GM18499 (cell line): ENCODE data around the gene MRAP.
"Not testable (repeated sequence)": the region's sequence is repeated elsewhere in the genome, so short reads cannot be mapped to it uniquely, and the experiment has no call there.

Source experiments
- ATAC-seq: cut with Tn5 transposase; IDR thresholded peaks from one replicate; pipeline ENCODE4 v1.9.1; 2021; ENCODE audit warnings: moderate number of reproducible peaks; ENCODE audit not compliant: insufficient read depth, unreplicated experiment

The MRAP gene

GRCh38 chr21:32298148-32298559, 501 bp upstream of the MRAP start:
- no peak for ATAC-seq

DNA sequence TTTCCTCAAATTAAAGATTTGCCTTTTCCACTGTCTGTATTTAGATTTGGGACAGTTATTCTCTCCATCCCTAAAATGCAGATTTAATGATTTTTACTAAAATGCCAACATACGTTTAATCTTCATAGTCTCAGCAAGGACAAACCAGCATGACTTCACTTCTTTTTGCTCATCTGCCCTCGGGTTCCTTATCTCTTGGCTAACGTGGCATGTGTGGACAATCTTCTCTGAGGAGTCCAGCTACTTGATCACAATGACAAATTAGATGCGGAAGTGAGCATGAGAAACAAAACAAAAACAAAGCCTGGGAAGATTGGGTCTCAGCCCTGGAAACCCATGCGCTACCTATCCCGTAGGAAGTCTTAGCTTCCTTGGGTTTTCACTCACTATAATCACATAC, 1.0 kb downstream of the MRAP start:
- ATAC-seq = no peak

DNA sequence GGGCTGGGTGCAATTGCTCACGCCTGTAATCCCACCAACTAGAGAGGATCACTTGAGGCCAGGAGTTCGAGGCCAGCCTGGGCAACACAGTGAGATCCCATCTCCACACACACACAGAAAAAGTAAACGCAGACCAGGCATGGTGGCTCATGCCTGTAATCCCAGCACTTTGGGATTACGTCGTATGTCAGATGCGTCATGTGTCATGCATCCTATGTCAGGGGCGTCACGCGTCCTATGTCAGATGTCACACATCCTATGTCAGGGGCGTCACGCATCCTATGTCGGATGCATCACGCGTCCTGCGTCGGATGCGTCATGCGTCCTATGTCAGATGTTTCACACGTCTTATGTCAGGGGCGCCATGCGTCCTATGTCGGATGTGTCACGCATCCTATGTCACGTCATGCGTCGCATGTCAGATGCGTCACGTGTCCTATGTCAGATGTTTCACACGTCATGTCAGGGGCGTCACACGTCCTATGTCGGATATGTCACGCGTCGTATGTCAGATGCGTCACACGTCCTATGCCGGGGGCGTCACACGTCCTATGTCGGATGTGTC, 1.5 kb downstream of the MRAP start:
- no peak for ATAC-seq

DNA sequence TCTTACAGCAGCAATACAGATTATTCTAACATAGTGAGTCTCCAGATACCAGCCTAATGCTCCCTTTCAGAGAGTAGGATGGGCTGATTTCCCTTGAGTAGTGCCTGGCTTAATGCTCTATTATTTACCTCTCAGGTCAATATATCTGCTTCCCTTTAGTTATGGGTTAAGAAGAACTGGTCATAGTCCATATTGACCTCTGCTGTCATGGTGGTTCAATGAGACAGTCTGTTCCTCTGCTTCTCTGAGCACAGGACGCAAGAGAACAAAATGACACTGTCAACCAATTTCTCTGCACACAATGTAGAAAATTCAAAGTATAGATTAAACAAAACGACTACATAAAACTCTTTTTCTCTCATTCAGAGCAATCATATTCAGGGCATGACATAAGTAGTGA, 2.9 kb downstream of the MRAP start:
- ATAC-seq = no peak

DNA sequence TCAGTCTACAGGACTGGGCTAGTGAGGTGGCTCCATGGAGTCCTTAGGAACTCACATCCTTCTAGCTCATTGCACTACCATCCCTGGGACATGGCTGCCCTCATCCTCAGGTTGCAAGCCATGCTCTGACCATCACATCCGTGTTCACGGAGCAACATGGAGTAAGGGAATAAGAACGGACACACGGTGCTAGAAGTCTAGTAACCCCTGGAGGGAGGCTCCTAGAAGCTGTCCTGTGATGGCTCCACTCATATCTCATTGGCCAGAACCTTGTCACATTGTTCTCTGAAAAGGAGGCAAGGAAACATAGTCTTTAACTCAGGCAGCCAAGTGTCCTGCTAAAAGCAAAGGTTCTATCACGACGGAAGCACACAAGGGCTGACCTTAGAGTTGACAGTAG, 3.9 kb downstream of the MRAP start:
- ATAC-seq = no peak

DNA sequence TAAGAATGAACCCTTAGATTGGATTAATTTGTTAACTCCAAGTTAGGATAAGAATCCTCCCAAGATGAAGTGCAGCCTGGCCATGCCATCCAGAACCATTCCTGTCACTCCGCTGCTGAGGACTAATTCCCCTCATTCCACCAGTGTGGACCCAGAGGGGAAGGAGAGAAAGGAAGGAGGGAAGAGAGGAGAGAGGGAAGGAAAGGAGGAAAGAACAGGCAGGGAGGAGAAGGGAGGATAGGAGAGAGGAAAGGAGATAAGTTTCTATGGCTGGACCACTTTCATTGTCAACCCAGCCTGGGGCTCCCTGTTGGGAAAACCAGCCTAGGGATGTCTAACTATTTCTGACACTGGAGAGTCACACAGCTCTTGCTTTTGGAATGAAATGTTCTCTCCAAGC, 4.7 kb downstream of the MRAP start:
- ATAC-seq = no peak

GRCh38 chr21:32304998-32305397, 6.3 kb downstream of the MRAP start:
- no peak for ATAC-seq

GRCh38 chr21:32306021-32306780, 7.5 kb downstream of the MRAP start:
- ATAC-seq = no peak

- ATAC-seq = no peak
Observed at GRCh38 chr21:32307706-32308105, 9.1 kb downstream of the MRAP start.

DNA sequence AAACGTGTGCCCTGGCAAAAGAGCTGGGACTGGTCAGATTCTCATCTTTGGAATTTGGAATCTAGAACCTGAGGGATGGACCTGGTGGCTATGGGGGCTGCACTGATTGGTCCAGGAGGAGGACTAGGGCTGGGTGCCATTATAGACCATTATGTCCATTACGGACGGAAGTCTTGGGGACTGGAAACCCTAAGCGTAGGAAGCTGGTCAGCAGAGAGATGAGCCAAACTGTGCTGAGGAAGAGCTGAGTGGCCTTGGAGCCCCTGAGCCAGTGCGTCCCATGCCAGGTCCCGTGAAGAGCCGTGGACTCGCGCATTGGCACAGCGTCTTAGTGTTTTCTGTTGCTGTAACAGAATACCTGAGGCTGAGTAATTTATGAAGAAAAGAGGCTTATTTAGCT, 10.0 kb downstream of the MRAP start:
- no peak for ATAC-seq

DNA sequence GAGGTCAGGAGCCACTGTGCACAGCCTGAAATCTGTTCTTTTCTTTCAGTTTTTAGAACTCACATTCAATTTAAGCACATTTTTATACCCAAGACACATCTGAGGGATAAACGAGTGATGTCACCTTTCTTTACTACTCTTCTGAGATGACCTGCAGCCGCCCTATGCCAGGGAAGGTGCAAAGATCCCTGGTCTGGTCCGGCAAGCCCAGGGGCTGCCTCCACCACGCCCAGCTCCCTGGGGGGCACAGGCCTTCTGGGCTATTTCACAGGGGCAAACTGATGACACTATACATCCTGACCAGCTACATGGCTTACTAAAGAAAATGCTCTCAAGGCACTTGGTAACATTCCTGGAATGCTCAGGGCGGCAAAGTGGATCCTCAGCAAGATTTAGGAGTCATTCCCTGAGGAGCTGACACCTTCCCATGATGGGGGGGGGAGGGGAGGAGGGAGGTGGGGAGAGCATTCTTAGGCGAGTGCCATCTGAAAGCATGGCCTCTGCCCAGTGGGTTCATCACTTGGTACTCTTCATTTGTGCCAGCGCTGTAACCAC, 11.3 kb downstream of the MRAP start:
- no peak for ATAC-seq

- ATAC-seq = not testable (repeated sequence)
Observed at GRCh38 chr21:32310976-32311375, 12.3 kb downstream of the MRAP start.

- ATAC-seq = no peak
Observed at GRCh38 chr21:32311621-32312020, 13.0 kb downstream of the MRAP start.

GRCh38 chr21:32312326-32312725, 13.7 kb downstream of the MRAP start:
- ATAC-seq = no peak

GRCh38 chr21:32312976-32313375, 14.3 kb downstream of the MRAP start:
- ATAC-seq = no peak

DNA sequence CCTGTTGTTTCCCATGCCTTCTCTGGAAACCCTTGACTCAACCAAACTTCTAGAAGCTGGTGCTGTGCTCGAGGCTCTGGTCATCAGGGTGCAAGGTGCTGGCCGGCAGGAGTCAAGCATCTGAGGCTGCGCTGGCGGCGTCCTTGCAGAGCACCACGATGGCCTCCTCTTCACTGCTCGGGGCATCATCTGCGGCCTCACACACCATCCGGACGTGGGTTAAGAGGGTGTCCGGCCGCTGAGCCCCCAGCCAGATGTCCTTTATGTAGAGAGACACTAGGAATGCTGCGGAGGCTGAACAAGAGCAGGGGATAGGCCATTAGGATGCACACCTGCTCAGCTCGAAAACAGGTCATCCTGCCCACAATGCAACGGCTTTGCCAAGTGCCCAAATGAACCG, 16.2 kb downstream of the MRAP start:
- ATAC-seq = no peak

GRCh38 chr21:32315511-32316281, 17.0 kb downstream of the MRAP start:
- ATAC-seq = no peak

DNA sequence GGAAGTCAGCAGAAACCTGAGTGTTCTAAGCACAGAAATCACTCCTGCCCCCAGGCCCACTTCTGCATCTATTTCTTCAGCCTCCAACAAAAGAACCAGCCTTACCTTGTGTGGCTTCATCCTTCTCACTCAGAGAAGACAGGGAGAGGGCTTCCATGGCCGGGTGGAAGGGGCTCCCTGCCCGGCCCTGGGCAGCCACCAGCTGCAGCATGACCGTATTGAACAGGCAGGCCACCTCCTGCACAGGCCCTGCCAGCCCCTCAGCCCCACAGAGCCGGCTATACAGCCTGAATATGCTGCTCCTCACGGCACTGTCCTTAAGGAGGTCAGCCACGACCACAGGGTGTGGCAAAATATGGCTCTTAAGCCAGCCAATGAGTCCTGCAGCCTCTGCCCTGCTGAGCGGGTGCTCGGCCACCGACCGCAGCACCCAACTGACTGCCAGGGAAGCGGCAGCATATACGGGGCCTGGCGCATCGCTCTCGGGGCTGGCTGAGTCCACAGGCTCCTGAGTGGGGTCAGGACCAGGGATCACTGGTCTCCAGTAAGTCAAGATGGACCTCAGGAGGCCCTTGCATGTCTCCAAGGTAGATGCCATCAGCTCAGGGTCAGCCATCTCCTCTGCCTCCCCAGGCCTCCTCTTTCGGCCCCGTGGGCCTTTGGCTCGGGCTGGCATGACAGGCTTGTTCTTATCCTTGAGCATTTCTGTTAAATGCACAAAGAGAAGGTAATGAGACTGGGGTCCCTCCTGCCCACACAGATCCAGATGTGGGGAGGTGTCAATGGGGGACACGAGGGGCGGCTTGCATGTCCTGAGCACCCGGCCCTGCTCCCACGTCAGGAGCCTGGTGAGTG, 17.9 kb downstream of the MRAP start:
- ATAC-seq = no peak

DNA sequence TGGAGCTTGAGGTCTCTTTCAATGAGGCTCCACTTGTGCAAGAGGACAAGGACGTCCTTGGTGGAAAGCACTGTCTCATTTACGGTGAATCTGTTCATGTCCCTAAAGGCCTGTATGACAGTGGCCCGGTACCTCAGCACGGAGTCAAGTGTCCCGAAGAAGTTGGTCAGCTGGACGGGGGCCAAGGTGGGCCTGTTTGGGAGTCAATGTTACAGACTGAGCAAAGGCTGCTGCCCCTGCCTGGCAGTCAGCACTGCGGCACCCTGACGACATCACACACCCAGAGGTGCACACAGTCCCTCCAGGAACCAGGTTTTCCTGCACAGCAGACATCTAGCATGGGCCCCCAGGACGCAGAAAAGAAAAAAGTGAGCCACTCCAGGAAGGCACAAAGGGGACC, 19.1 kb downstream of the MRAP start:
- no peak for ATAC-seq

DNA sequence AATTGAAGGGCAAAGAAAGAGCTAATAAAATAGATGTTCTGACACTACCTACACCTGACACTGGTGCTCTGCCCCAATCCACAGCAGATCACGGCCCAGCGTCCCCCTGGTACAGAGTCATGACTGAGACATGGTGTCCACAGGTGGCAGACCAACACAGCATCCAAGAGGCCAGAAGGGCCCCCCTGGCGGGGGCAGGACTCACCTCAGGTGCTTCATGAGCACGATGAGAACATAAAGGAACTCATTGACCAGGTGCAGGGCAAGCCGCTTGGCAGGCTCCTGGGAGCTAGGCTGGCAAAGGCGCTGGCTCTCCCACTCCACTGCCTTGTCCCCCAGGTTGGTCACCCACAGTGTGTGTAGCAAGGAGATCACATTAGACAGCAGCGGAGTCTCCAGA, 20.4 kb downstream of the MRAP start:
- ATAC-seq = no peak
